DND-41 (cell line): Measurements from ENCODE around the gene FARP1.

ENCODE experiments used
- ATAC-seq: fragments of 200-7000 bp; cut with Tn5 transposase; 3 replicates; pipeline ENCODE4 v1.9.1; 2021; ENCODE audit warnings: low read depth; ENCODE audit not compliant: insufficient read depth
- DNase-seq: peaks from one replicate; pipeline ENCODE4 v3.0.0-alpha.2; 2020
- H2AFZ ChIP-seq: 2 replicates; pipeline ENCODE4 v1.6.0; 2012; ENCODE audit warnings: low read depth, low read length
- H3K27ac ChIP-seq: 2 replicates; pipeline ENCODE4 v1.5.1; 2012; ENCODE audit warnings: low read length, inconsistent platforms
- H3K27me3 ChIP-seq: fragments of 200-600 bp; sonication (generic); 2 replicates; pipeline ENCODE4 v1.6.0; 2012; ENCODE audit warnings: low read length, mild to moderate bottlenecking, inconsistent platforms; ENCODE audit not compliant: insufficient read depth, poor library complexity
- H3K36me3 ChIP-seq: 2 replicates; pipeline ENCODE4 v1.5.1; 2012; ENCODE audit warnings: low read length, inconsistent platforms; ENCODE audit not compliant: insufficient read depth
- H3K4me1 ChIP-seq: 2 replicates; pipeline ENCODE4 v1.5.1; 2012; ENCODE audit warnings: mild to moderate bottlenecking, low read length; ENCODE audit not compliant: insufficient read depth
- H3K4me2 ChIP-seq: 2 replicates; pipeline ENCODE4 v1.6.0; 2012; ENCODE audit warnings: mild to moderate bottlenecking, moderate library complexity, low read length, inconsistent platforms; ENCODE audit not compliant: insufficient read depth
- H3K4me3 ChIP-seq, 2 experiments: fragments of 200-600 bp in 1 of 2; shearing (Covaris generic) in 1 of 2; 2 replicates each; pipeline ENCODE4 v1.5.1; 2012 to 2016; ENCODE audit warnings: inconsistent platforms in 2 of 2, low read length in 2 of 2, mild to moderate bottlenecking in 2 of 2, low read depth in 1 of 2, moderate library complexity in 1 of 2
- H3K79me2 ChIP-seq: 2 replicates; pipeline ENCODE4 v1.6.0; 2012; ENCODE audit warnings: low read length, inconsistent platforms; ENCODE audit not compliant: insufficient read depth
- H3K9ac ChIP-seq: 2 replicates; pipeline ENCODE4 v1.6.0; 2012; ENCODE audit warnings: low read depth, mild to moderate bottlenecking, inconsistent platforms, low read length, moderate library complexity
- H3K9me3 ChIP-seq: 2 replicates; pipeline ENCODE4 v1.5.1; 2012; ENCODE audit warnings: low read length, moderate library complexity, mild to moderate bottlenecking, inconsistent platforms; ENCODE audit not compliant: insufficient read depth, severe bottlenecking
- H4K20me1 ChIP-seq: 2 replicates; pipeline ENCODE4 v1.6.0; 2012; ENCODE audit warnings: low read length; ENCODE audit not compliant: insufficient read depth
- EZH2 ChIP-seq: IDR thresholded peaks from 3 replicates; pipeline ENCODE4 v1.6.1; 2012; ENCODE audit warnings: borderline replicate concordance, low read depth, mild to moderate bottlenecking, moderate library complexity, low read length, inconsistent platforms; ENCODE audit not compliant: severe bottlenecking
- TF ChIP-seq, protein P1 (sequence below): IDR thresholded peaks from 2 replicates; pipeline ENCODE4 v1.5.1; 2012; ENCODE audit warnings: borderline replicate concordance, low read length, moderate library complexity, mild to moderate bottlenecking; ENCODE audit not compliant: poor library complexity, severe bottlenecking; ENCODE audit errors: extremely low read depth

The FARP1 gene

DNA sequence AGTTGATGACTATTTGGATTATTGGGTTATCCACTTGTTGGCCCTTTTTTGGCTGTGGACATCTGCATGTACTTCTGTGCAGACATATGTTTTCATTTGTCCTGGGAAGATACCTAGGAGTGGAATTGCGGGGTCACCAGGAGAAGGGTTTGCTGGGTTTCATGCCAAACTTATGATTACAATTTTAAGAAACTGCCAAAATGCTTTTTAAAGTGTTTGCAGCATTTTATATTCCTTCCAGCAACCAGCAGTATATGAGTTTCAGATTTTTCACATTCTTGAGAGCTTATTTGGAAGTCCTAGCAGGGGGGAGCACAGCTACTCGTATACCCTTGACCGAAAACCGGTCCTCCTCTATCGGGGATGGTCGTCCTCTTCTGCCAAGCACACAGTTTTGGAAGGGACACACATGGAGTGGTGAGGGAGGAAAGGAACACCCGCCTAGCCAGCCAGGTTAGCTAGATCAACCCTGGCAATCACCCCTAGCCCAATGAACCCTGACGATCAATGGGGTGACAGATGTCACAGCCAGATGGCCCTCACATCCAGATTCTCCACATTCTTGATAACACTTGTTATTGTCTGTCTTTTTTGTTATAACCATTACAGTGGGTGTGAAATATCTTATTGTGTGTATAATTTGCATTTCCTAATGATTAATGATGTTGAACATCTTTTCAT, 60.9 kb downstream of the FARP1 start:
- H4K20me1 ChIP-seq, result no peaks in the 10 kb centered on the region
- TF ChIP-seq EZH2, result no peak
- TF ChIP-seq, protein P1, sequence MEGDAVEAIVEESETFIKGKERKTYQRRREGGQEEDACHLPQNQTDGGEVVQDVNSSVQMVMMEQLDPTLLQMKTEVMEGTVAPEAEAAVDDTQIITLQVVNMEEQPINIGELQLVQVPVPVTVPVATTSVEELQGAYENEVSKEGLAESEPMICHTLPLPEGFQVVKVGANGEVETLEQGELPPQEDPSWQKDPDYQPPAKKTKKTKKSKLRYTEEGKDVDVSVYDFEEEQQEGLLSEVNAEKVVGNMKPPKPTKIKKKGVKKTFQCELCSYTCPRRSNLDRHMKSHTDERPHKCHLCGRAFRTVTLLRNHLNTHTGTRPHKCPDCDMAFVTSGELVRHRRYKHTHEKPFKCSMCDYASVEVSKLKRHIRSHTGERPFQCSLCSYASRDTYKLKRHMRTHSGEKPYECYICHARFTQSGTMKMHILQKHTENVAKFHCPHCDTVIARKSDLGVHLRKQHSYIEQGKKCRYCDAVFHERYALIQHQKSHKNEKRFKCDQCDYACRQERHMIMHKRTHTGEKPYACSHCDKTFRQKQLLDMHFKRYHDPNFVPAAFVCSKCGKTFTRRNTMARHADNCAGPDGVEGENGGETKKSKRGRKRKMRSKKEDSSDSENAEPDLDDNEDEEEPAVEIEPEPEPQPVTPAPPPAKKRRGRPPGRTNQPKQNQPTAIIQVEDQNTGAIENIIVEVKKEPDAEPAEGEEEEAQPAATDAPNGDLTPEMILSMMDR, result no peak

DNA sequence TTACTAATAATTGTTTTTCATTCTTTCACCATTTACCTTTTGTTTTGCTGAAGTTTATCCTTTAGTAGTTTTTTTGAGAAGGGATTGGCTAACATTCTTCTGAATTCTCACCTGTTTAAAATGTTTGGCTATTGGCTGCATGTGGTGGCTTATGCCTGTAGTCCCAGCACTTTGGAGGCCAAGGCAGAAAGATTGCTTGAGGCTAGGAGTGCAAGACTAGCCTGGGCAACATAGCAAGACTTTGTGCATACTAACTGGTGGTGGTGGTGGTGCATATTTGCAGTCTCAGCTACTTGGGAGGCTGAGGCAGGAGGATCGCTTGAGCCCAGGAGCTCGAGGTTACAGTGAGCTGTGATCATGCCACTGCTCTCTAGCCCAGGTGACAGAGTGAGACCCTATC, 61.7 kb downstream of the FARP1 start:
- no peak overlapping the region for H3K4me2 ChIP-seq
- no peaks in the 10 kb centered on the region for H3K27me3 ChIP-seq
- TF ChIP-seq, protein P1, result no peak
- no peak for TF ChIP-seq EZH2
- no peak overlapping the region for H3K4me3 ChIP-seq
- H3K36me3 ChIP-seq, result no peaks in the 10 kb centered on the region
- peaks cover 2% of the 10 kb centered on the region for H3K9me3 ChIP-seq
- no peaks in the 10 kb centered on the region for H4K20me1 ChIP-seq
- peaks cover 10% of the 10 kb centered on the region for H3K4me1 ChIP-seq
- H2AFZ ChIP-seq, result no peak overlapping the region
- no peak overlapping the region for H3K27ac ChIP-seq
- no peak for DNase-seq
- no peak for ATAC-seq
- no peaks in the 10 kb centered on the region for H3K79me2 ChIP-seq
- H3K9ac ChIP-seq, result no peak overlapping the region

More for the DNA sequence above, 60.9 kb downstream of the FARP1 start:
- no peak for DNase-seq
- Histone ChIP-seq H2AFZ (no peak overlapping the region), H3K9ac (no peak overlapping the region), H3K27me3 (no peaks in the 10 kb centered on the region), H3K9me3 (peaks cover 2% of the 10 kb centered on the region), H3K4me1 (peaks cover 10% of the 10 kb centered on the region), H3K4me2 (no peak overlapping the region), H3K4me3 (no peak overlapping the region), H3K27ac (no peak overlapping the region), H3K36me3 (no peaks in the 10 kb centered on the region), H3K79me2 (no peaks in the 10 kb centered on the region)
- no peak for ATAC-seq

DNA sequence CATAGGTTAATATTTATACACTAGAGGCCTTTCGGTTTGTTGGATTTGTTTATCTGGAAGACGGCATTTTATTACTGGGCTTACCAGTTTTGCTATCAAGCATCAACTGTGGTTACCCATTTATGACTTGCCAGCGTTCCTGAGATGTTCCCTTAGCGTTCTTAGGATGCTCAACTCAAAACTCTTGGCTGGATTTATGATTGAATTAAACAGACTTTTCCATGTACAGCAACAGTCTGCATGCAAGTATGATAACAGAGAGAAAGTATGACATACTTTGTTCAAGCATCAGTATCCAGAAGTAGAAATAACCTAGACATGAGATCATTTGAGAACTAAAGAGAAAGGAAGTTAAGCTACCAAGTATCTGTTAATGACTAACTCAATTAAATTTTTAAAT, 64.1 kb downstream of the FARP1 start:
- peaks cover 4% of the 10 kb centered on the region; the same call in 1 of the 2 replicates for H3K4me1 ChIP-seq
- H3K27me3 ChIP-seq, result no peaks in the 10 kb centered on the region
- H3K36me3 ChIP-seq, result no peaks in the 10 kb centered on the region
- no peak overlapping the region for H3K27ac ChIP-seq
- H3K4me2 ChIP-seq, result no peak overlapping the region
- no peaks in the 10 kb centered on the region for H4K20me1 ChIP-seq
- no peak for DNase-seq
- no peaks in the 10 kb centered on the region for H3K79me2 ChIP-seq
- ATAC-seq, result no peak
- TF ChIP-seq EZH2, result no peak
- TF ChIP-seq, protein P1, result no peak
- peaks cover 2% of the 10 kb centered on the region for H3K9me3 ChIP-seq
- no peak overlapping the region for H2AFZ ChIP-seq
- H3K9ac ChIP-seq, result no peak overlapping the region
- H3K4me3 ChIP-seq, result no peak overlapping the region

DNA sequence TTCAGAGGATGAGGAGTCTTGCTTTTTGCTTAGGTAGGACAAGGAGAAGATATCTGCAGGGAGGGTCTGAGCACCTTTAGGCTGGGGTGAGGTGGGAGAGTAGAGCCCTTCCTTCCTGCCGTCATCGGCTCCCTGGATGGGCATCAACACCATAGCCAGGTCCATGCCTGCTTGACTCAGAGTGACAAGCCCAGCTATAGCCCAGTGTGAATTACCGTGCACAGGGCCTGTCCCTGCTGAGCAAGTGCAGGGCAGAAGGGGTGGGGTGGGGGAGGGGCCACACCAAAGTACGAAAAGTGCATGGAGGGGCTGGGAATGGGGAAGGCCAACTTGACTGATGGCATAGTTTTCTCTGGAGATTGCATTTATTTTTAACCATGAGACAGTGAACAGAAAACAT, 64.5 kb downstream of the FARP1 start:
- H3K9me3 ChIP-seq, result peaks cover 2% of the 10 kb centered on the region
- H3K27ac ChIP-seq, result no peak overlapping the region
- no peak overlapping the region for H3K4me2 ChIP-seq
- H3K9ac ChIP-seq, result no peak overlapping the region
- H4K20me1 ChIP-seq, result no peaks in the 10 kb centered on the region
- no peaks in the 10 kb centered on the region for H3K4me1 ChIP-seq
- H3K4me3 ChIP-seq, result no peak overlapping the region
- TF ChIP-seq EZH2, result no peak
- TF ChIP-seq, protein P1, result no peak
- H3K79me2 ChIP-seq, result no peaks in the 10 kb centered on the region
- no peak for DNase-seq
- H3K36me3 ChIP-seq, result no peaks in the 10 kb centered on the region
- no peak overlapping the region for H2AFZ ChIP-seq
- H3K27me3 ChIP-seq, result no peaks in the 10 kb centered on the region
- no peak for ATAC-seq
